Activated T-cell treated with anti-CD3 and anti-CD28 coated beads, Interleukin-2, amount 50 U/mL, for 4 hours (primary cell): ENCODE measurements around the gene ZNF181. TPM values are rescaled to one million over a fixed set of nuclear protein-coding genes. Genes with fewer than 3 reads are reported as not detected.
"Not testable (repeated sequence)": the region's sequence is repeated elsewhere in the genome, so short reads cannot be mapped to it uniquely, and the experiment has no call there.

ENCODE experiments used
- ATAC-seq, 2 donors: fragments of 200-7000 bp; cut with Tn5 transposase; one replicate each; pipeline ENCODE4 v1.10.0; 2021
- DNase-seq: peaks from one replicate; pipeline ENCODE4 v3.0.0-alpha.2; 2020
- H3K27me3 Mint-ChIP-seq: one replicate; pipeline ENCODE4 v1.8.0; 2021; ENCODE audit warnings: low read depth, mixed read lengths
- H3K36me3 Mint-ChIP-seq: one replicate; pipeline ENCODE4 v1.8.0; 2022; ENCODE audit warnings: mixed read lengths; ENCODE audit not compliant: insufficient read depth
- H3K4me1 Mint-ChIP-seq: one replicate; pipeline ENCODE4 v1.8.0; 2021; ENCODE audit warnings: low read depth, mixed read lengths
- H3K4me3 Mint-ChIP-seq: one replicate; pipeline ENCODE4 v1.8.0; 2021; ENCODE audit warnings: mild to moderate bottlenecking, moderate library complexity, mixed read lengths
- H3K9me3 Mint-ChIP-seq: one replicate; pipeline ENCODE4 v1.8.0; 2021; ENCODE audit warnings: mixed read lengths
- total RNA-seq, 3 donors: library from RNA; stranded (reverse); gene quantifications; one replicate each; pipeline ENCODE4 v1.2.1, GENCODE V29; 2021

ZNF181 gene
- 1 to 10 TPM; 2.4 to 4.2 (median 2.8) TPM for total RNA-seq

- DNase-seq (peak; percentile 74), ATAC-seq (peak; percentile 89 to 92)
- H3K4me1 Mint-ChIP-seq: peaks cover 19% of the 10 kb centered on the region
- peaks cover 26% of the 10 kb centered on the region for H3K36me3 Mint-ChIP-seq
- H3K27me3 Mint-ChIP-seq: peaks cover 3% of the 10 kb centered on the region
- peak within 1 kb of the TSS; percentile 86 for H3K4me3 Mint-ChIP-seq
- peaks cover 11% of the 10 kb centered on the region for H3K9me3 Mint-ChIP-seq
These were observed at the start of gene ZNF181 for GRCh38 chr19:34733746-34734536. ZNF181 (plus strand) TSS chr19:34734243; CDS start chr19:34735038, 795 bp downstream.

GRCh38 chr19:34685266-34685665, 48.8 kb upstream of the ZNF181 start:
- H3K4me3 Mint-ChIP-seq: not testable (repeated sequence)

GRCh38 chr19:34686455-34686854, 47.6 kb upstream of the ZNF181 start:
- Mint-ChIP-seq H3K4me3 (no peak overlapping the region), H3K9me3 (peaks cover 64% of the 10 kb centered on the region), H3K4me1 (no peaks in the 10 kb centered on the region), H3K36me3 (peaks cover 34% of the 10 kb centered on the region), H3K27me3 (no peaks in the 10 kb centered on the region)
- ATAC-seq (no peak), DNase-seq (no peak)

More at GRCh38 chr19:34685266-34685665, 48.8 kb upstream of the ZNF181 start:
- DNase-seq, H3K27me3 Mint-ChIP-seq, ATAC-seq, H3K4me1 Mint-ChIP-seq: not testable (repeated sequence)
- Mint-ChIP-seq H3K36me3 (peaks cover 44% of the 10 kb centered on the region), H3K9me3 (peaks cover 63% of the 10 kb centered on the region)

- no peak for ATAC-seq
- Mint-ChIP-seq H3K27me3 (peaks cover 3% of the 10 kb centered on the region), H3K36me3 (peaks cover 27% of the 10 kb centered on the region), H3K4me1 (no peaks in the 10 kb centered on the region), H3K9me3 (peaks cover 73% of the 10 kb centered on the region), H3K4me3 (no peak overlapping the region)
- no peak for DNase-seq
These were observed 46.7 kb upstream of the ZNF181 start for GRCh38 chr19:34687348-34687747.

GRCh38 chr19:34688592-34688991, 45.5 kb upstream of the ZNF181 start:
- H3K9me3 Mint-ChIP-seq: peaks cover 68% of the 10 kb centered on the region
- no peak for ATAC-seq
- peaks cover 10% of the 10 kb centered on the region for H3K27me3 Mint-ChIP-seq
- DNase-seq: no peak
- H3K36me3 Mint-ChIP-seq: peaks cover 16% of the 10 kb centered on the region
- H3K4me1 Mint-ChIP-seq: no peaks in the 10 kb centered on the region
- no peak overlapping the region for H3K4me3 Mint-ChIP-seq

GRCh38 chr19:34690372-34690771, 43.7 kb upstream of the ZNF181 start:
- Mint-ChIP-seq H3K9me3 (peaks cover 62% of the 10 kb centered on the region), H3K4me3 (no peak overlapping the region)

GRCh38 chr19:34692549-34692948, 41.5 kb upstream of the ZNF181 start:
- Mint-ChIP-seq H3K4me1 (no peaks in the 10 kb centered on the region), H3K36me3 (no peaks in the 10 kb centered on the region), H3K4me3 (no peak overlapping the region), H3K9me3 (peaks cover 41% of the 10 kb centered on the region), H3K27me3 (peaks cover 26% of the 10 kb centered on the region)
- ATAC-seq (no peak), DNase-seq (no peak)

More at GRCh38 chr19:34690372-34690771, 43.7 kb upstream of the ZNF181 start:
- ATAC-seq (no peak), DNase-seq (no peak)
- Mint-ChIP-seq H3K36me3 (peaks cover 4% of the 10 kb centered on the region), H3K27me3 (peaks cover 23% of the 10 kb centered on the region), H3K4me1 (no peaks in the 10 kb centered on the region)

GRCh38 chr19:34707661-34708060, 26.4 kb upstream of the ZNF181 start:
- H3K9me3 Mint-ChIP-seq: no peaks in the 10 kb centered on the region
- no peak overlapping the region for H3K4me3 Mint-ChIP-seq
- ATAC-seq: no peak
- H3K36me3 Mint-ChIP-seq: no peaks in the 10 kb centered on the region
- no peak for DNase-seq
- H3K27me3 Mint-ChIP-seq: peaks cover 27% of the 10 kb centered on the region
- H3K4me1 Mint-ChIP-seq: no peaks in the 10 kb centered on the region

- DNase-seq: no peak
- no peak for ATAC-seq
- Mint-ChIP-seq H3K9me3 (peaks cover 17% of the 10 kb centered on the region), H3K27me3 (peaks cover 26% of the 10 kb centered on the region), H3K4me1 (no peaks in the 10 kb centered on the region), H3K4me3 (no peak overlapping the region), H3K36me3 (peaks cover 5% of the 10 kb centered on the region)
These were observed 22.2 kb upstream of the ZNF181 start for GRCh38 chr19:34711890-34712289.

GRCh38 chr19:34712395-34713261, 21.4 kb upstream of the ZNF181 start:
- peaks cover 30% of the 10 kb centered on the region for H3K27me3 Mint-ChIP-seq
- ATAC-seq (peak; percentile 58 to 74), DNase-seq (peak; percentile 38)
- no peak overlapping the region for H3K4me3 Mint-ChIP-seq
- H3K4me1 Mint-ChIP-seq: no peaks in the 10 kb centered on the region
- peaks cover 17% of the 10 kb centered on the region for H3K9me3 Mint-ChIP-seq
- peaks cover 5% of the 10 kb centered on the region for H3K36me3 Mint-ChIP-seq

- DNase-seq (no peak), ATAC-seq (no peak)
- peaks cover 17% of the 10 kb centered on the region for H3K9me3 Mint-ChIP-seq
- H3K4me1 Mint-ChIP-seq: no peaks in the 10 kb centered on the region
- peaks cover 5% of the 10 kb centered on the region for H3K36me3 Mint-ChIP-seq
- peaks cover 30% of the 10 kb centered on the region for H3K27me3 Mint-ChIP-seq
- no peak overlapping the region for H3K4me3 Mint-ChIP-seq
These were observed 20.8 kb upstream of the ZNF181 start for GRCh38 chr19:34713262-34713637.

- DNase-seq (no peak), ATAC-seq (no peak)
- Mint-ChIP-seq H3K9me3 (peaks cover 17% of the 10 kb centered on the region), H3K4me3 (no peak overlapping the region), H3K36me3 (peaks cover 5% of the 10 kb centered on the region), H3K4me1 (no peaks in the 10 kb centered on the region), H3K27me3 (peaks cover 28% of the 10 kb centered on the region)
These were observed 18.7 kb upstream of the ZNF181 start for GRCh38 chr19:34715357-34715756.

GRCh38 chr19:34722353-34722752, 11.7 kb upstream of the ZNF181 start:
- H3K9me3 Mint-ChIP-seq: no peaks in the 10 kb centered on the region
- H3K27me3 Mint-ChIP-seq: peaks cover 22% of the 10 kb centered on the region
- no peak for ATAC-seq
- H3K36me3 Mint-ChIP-seq: no peaks in the 10 kb centered on the region
- no peaks in the 10 kb centered on the region for H3K4me1 Mint-ChIP-seq
- no peak overlapping the region for H3K4me3 Mint-ChIP-seq
- no peak for DNase-seq

- ATAC-seq (no peak), DNase-seq (no peak)
- no peaks in the 10 kb centered on the region for H3K9me3 Mint-ChIP-seq
- H3K36me3 Mint-ChIP-seq: no peaks in the 10 kb centered on the region
- no peak overlapping the region for H3K4me3 Mint-ChIP-seq
- peaks cover 27% of the 10 kb centered on the region for H3K27me3 Mint-ChIP-seq
- H3K4me1 Mint-ChIP-seq: no peaks in the 10 kb centered on the region
These were observed 8.6 kb upstream of the ZNF181 start for GRCh38 chr19:34725400-34725799.
